Measurements from ENCODE around the gene TBC1D16. TPM values are rescaled to one million over a fixed set of nuclear protein-coding genes. Genes with fewer than 3 reads are reported as not detected.

Gene TBC1D16
- total RNA-seq, 1 donor from 2014 or later, result 44.9 TPM

DNA sequence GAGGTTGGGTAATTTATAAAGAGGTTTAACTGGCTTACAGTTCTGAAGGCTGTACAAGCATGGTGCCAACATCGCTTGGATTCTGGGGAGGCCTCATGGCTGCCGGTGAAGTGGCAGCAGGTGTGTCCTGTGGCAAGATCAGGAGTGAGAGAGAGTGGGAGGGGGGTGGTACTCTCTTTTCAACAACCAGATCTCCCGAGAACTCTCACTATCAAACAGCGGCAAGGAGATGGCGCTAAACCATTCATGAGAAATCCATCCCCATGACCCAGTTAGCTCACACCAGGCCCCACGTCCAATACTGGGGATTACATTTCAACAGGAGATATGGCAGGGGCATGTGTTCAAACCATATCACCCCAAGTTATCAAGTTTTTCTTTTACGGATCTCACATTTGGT, 152.5 kb downstream of the TBC1D16 start:
- DNase-seq, result no peak

Other genes with a start within 250 kb of the TBC1D16 start
- 2.7 and 5.1 TPM in 2 replicates for gene CBX8, start 238.8 kb downstream of the TBC1D16 start, total RNA-seq
- gene CBX4, start 196.4 kb downstream of the TBC1D16 start, total RNA-seq, result 11.1 and 13.5 TPM in 2 replicates
- 1.4 and 2.2 TPM in 2 replicates for gene CCDC40, start 770 bp upstream of the TBC1D16 start, total RNA-seq
- 47.7 and 52.4 TPM in 2 replicates for gene GAA, start 65.7 kb upstream of the TBC1D16 start, total RNA-seq
- 99.6 and 235 TPM in 2 replicates for gene EIF4A3, start 111.3 kb upstream of the TBC1D16 start, total RNA-seq
- gene CARD14, start 134.2 kb upstream of the TBC1D16 start, total RNA-seq, result 0.34 and 1.1 TPM in 2 replicates
- 14.3 and 20.3 TPM in 2 replicates for gene SGSH, start 184.5 kb upstream of the TBC1D16 start, total RNA-seq
- gene SLC26A11, start 184.6 kb upstream of the TBC1D16 start, total RNA-seq, result 13.3 and 14.8 TPM in 2 replicates
- 111 and 162 TPM in 2 replicates for gene RNF213, start 225.0 kb upstream of the TBC1D16 start, total RNA-seq